ENCODE data around the gene ENOX1. TPM values are rescaled to one million over a fixed set of nuclear protein-coding genes. Genes with fewer than 3 reads are reported as not detected.

ENOX1 gene
- total and polyA plus RNA-seq, 2 of the 8 experiments (the other 6 are each of a cell fraction or from before 2014, with no cell fraction given) = 0.23 to 0.37 TPM

DNA sequence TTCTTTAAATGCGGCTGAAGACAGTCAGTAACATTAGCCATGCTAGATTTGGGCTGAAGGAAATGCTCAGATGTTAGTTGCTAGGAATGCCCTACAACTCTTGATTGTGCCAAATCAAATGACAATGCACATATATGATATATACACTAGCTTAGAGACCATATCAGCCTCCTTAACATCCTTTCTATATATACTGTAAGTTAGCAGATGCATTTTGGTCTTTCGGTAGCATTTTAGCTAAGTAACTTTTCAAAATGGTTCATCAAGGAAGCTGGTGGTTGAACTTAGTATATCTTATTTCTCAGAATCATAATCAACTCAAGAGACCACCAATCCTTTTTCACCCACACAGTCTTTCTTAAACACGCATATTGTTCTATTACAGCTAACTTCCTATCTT is 14.1 kb upstream of the ENOX1 start (continued):
- TF ChIP-seq PHF8 (conservative IDR thresholded peaks at IDR 0.05; ENCODE audit: low read depth, low read length) (no peak), EP300 (IDR thresholded peaks at IDR 0.05; ENCODE audit: borderline replicate concordance in 1 of 2, low read depth in 2 of 2, low read length in 2 of 2) (no peak), CBX5 (IDR thresholded peaks at IDR 0.05; ENCODE audit: low read depth, low read length) (no peak), RXRA (IDR thresholded peaks at IDR 0.05; ENCODE audit: insufficient read depth, low read depth, low read length) (no peak), KDM4A (IDR thresholded peaks at IDR 0.05; ENCODE audit: low read depth, low read length, severe bottlenecking) (no peak)

All from H1 (cell line).